H1 (cell line): ENCODE data around the gene BMP4. TPM values are rescaled to one million over a fixed set of nuclear protein-coding genes. Genes with fewer than 3 reads are reported as not detected.

Source experiments
- CTCF ChIA-PET: fragments of 300-600 bp; sonication (Branson Sonifier 250); formaldehyde crosslinking; loops from one replicate; lab custom pipeline; 2021; ENCODE audit not compliant: partially characterized antibody; lab: Charles Lee
- POLR2A ChIA-PET: fragments of 300-600 bp; sonication (Branson Sonifier 250); formaldehyde crosslinking; loops from one replicate; lab custom pipeline; 2021; ENCODE audit warnings: inconsistent platforms; ENCODE audit not compliant: partially characterized antibody; lab: Charles Lee
- DNase-seq, 2 experiments: peaks; one replicate each; pipeline versions ENCODE4 v3.0.0 to v3.0.0-alpha.2; 2010 to 2022; ENCODE audit warnings: low spot score in 2 of 2, low read depth in 1 of 2, mixed read lengths in 1 of 2
- FAIRE-seq: peaks from 2 replicates; lab custom pipeline; 2011; peaks lifted over from hg19 to GRCh38; lab: Jason Lieb, UNC
- H2AFZ ChIP-seq: 2 replicates; pipeline ENCODE4 v1.8.1; 2012; ENCODE audit warnings: low read length, inconsistent platforms
- H2AK5ac ChIP-seq: 2 replicates; pipeline ENCODE4 v1.6.1; 2013; ENCODE audit warnings: low read depth, low read length
- H2BK120ac ChIP-seq: replicated peaks from 2 replicates; pipeline ENCODE3; 2013; ENCODE audit warnings: low read depth, low read length, inconsistent platforms
- H2BK12ac ChIP-seq: 2 replicates; pipeline ENCODE4 v1.6.1; 2013; ENCODE audit warnings: low read depth, low read length
- H2BK15ac ChIP-seq: 2 replicates; pipeline ENCODE4 v1.6.1; 2013; ENCODE audit warnings: low read length
- H2BK20ac ChIP-seq: 2 replicates; pipeline ENCODE4 v1.6.1; 2013; ENCODE audit warnings: low read length
- H2BK5ac ChIP-seq: 2 replicates; pipeline ENCODE4 v1.6.1; 2013; ENCODE audit warnings: low read depth, low read length
- H3K14ac ChIP-seq: 2 replicates; pipeline ENCODE4 v1.6.1; 2013; ENCODE audit warnings: inconsistent platforms; ENCODE audit not compliant: insufficient read length
- H3K18ac ChIP-seq: 2 replicates; pipeline ENCODE4 v1.6.1; 2013; ENCODE audit warnings: low read length; ENCODE audit errors: extremely low read depth
- H3K23ac ChIP-seq: 2 replicates; pipeline ENCODE4 v1.6.1; 2013; ENCODE audit warnings: inconsistent platforms; ENCODE audit not compliant: insufficient read length
- H3K23me2 ChIP-seq: 2 replicates; pipeline ENCODE4 v1.6.1; 2013; ENCODE audit warnings: low read depth, low read length
- H3K27ac ChIP-seq: 2 replicates; pipeline ENCODE4 v1.6.1; 2011; ENCODE audit warnings: low read depth, low read length, inconsistent platforms
- H3K27me3 ChIP-seq, 4 experiments: replicated peaks in 1 of 4; 1 replicate in 1 of 4; 2 replicates in 3 of 4; pipeline versions ENCODE4 v1.6.1 to v1.8.1; 2011 to 2013; ENCODE audit warnings: low read length in 3 of 4, mild to moderate bottlenecking in 3 of 4, inconsistent platforms in 2 of 4, mixed read lengths in 2 of 4, moderate library complexity in 1 of 4; ENCODE audit not compliant: control insufficient read depth in 3 of 4, insufficient read depth in 3 of 4; ENCODE audit errors: extremely low read depth in 1 of 4
- H3K36me3 ChIP-seq, 4 experiments: 2 replicates each; pipeline versions ENCODE4 v1.6.1 to v1.8.1; 2011 to 2013; ENCODE audit warnings: mild to moderate bottlenecking in 4 of 4, low read length in 3 of 4, moderate library complexity in 2 of 4, control low read depth in 1 of 4, inconsistent platforms in 1 of 4; ENCODE audit not compliant: insufficient read depth in 4 of 4, control insufficient read depth in 2 of 4
- H3K4ac ChIP-seq: replicated peaks from 2 replicates; pipeline ENCODE3; 2013; ENCODE audit warnings: low read length, low read depth, mixed read lengths, inconsistent platforms; ENCODE audit not compliant: insufficient read length
- H3K4me1 ChIP-seq, 4 experiments: replicated peaks in 1 of 4; 1 replicate in 1 of 4; 2 replicates in 3 of 4; pipeline versions ENCODE4 v1.6.1 to v1.8.1; 2011 to 2013; ENCODE audit warnings: low read length in 3 of 4, inconsistent platforms in 2 of 4, mixed read lengths in 1 of 4; ENCODE audit not compliant: insufficient read depth in 4 of 4, control insufficient read depth in 3 of 4
- H3K4me2 ChIP-seq, 2 experiments: 2 replicates each; pipeline versions ENCODE4 v1.6.1 to v1.8.1; 2011 to 2013; ENCODE audit warnings: low read depth in 2 of 2, low read length in 2 of 2, control low read depth in 1 of 2, inconsistent platforms in 1 of 2, mild to moderate bottlenecking in 1 of 2; ENCODE audit not compliant: insufficient read depth in 1 of 2
- H3K4me3 ChIP-seq, 4 experiments: fragments of 200-600, 300-600 bp in 1 of 4; sonication (generic), shearing (Covaris generic), sonication (Bioruptor Twin) in 1 of 4; 2 replicates each; pipeline versions ENCODE4 v1.5.1 to v1.8.1; 2011 to 2016; ENCODE audit warnings: low read length in 4 of 4, low read depth in 3 of 4, control low read depth in 2 of 4, inconsistent platforms in 2 of 4, mild to moderate bottlenecking in 2 of 4, mixed read lengths in 1 of 4, moderate library complexity in 1 of 4; ENCODE audit not compliant: insufficient read depth in 2 of 4; ENCODE audit errors: extremely low read depth in 1 of 4
- H3K56ac ChIP-seq: replicated peaks from 2 replicates; pipeline ENCODE3; 2013; ENCODE audit warnings: low read depth, mild to moderate bottlenecking, mixed read lengths, low read length, inconsistent platforms; ENCODE audit not compliant: insufficient read length
- H3K79me1 ChIP-seq: 2 replicates; pipeline ENCODE4 v1.6.1; 2013; ENCODE audit warnings: low read depth, low read length, control low read depth
- H3K79me2 ChIP-seq, 2 experiments: 2 replicates each; pipeline versions ENCODE4 v1.6.1 to v1.8.1; 2012 to 2013; ENCODE audit warnings: low read length in 2 of 2, mild to moderate bottlenecking in 2 of 2, inconsistent platforms in 1 of 2; ENCODE audit not compliant: insufficient read depth in 2 of 2, control insufficient read depth in 1 of 2
- H3K9ac ChIP-seq, 4 experiments: replicated peaks in 1 of 4; 1 replicate in 1 of 4; 2 replicates in 3 of 4; pipeline versions ENCODE4 v1.6.1 to v1.8.1; 2011 to 2013; ENCODE audit warnings: low read depth in 3 of 4, low read length in 3 of 4, control low read depth in 2 of 4, mild to moderate bottlenecking in 2 of 4, moderate library complexity in 2 of 4, inconsistent platforms in 1 of 4; ENCODE audit errors: extremely low read depth in 1 of 4
- H3K9me3 ChIP-seq, 2 experiments: 2 replicates each; pipeline versions ENCODE4 v1.6.1 to v1.8.1; 2012 to 2013; ENCODE audit warnings: mild to moderate bottlenecking in 2 of 2, moderate library complexity in 2 of 2, control low read depth in 1 of 2, inconsistent platforms in 1 of 2, low read depth in 1 of 2, low read length in 1 of 2, mixed read lengths in 1 of 2; ENCODE audit not compliant: insufficient read depth in 2 of 2
- H4K20me1 ChIP-seq, 2 experiments: replicated peaks in 1 of 2; 2 replicates each; pipeline versions ENCODE3 to v1.8.1; 2011 to 2013; ENCODE audit warnings: inconsistent platforms in 2 of 2, low read length in 2 of 2, mild to moderate bottlenecking in 1 of 2; ENCODE audit not compliant: insufficient read depth in 2 of 2, control insufficient read depth in 1 of 2
- H4K5ac ChIP-seq: 2 replicates; pipeline ENCODE4 v1.6.1; 2013; ENCODE audit warnings: low read length, low read depth, mixed read lengths, inconsistent platforms; ENCODE audit not compliant: insufficient read length
- H4K8ac ChIP-seq: 2 replicates; pipeline ENCODE4 v1.8.0; 2013; ENCODE audit warnings: mild to moderate bottlenecking, moderate library complexity, low read length, inconsistent platforms; ENCODE audit not compliant: insufficient read depth; ENCODE audit errors: extremely low read depth
- H4K91ac ChIP-seq: replicated peaks from 2 replicates; pipeline ENCODE3; 2013; ENCODE audit warnings: low read length, mixed read lengths, inconsistent platforms; ENCODE audit not compliant: insufficient read length
- ASH2L ChIP-seq: fragments of 200-600, 300-600 bp; sonication (generic); IDR thresholded peaks from one replicate; pipeline ENCODE4 v1.7.1; 2017; ENCODE audit warnings: low read length
- CBX5 ChIP-seq: fragments of 300-800, 300-1000 bp; sonication (generic); IDR thresholded peaks from 2 replicates; pipeline ENCODE4 v1.7.1; 2016; ENCODE audit warnings: antibody characterized with exemption, low read length, low read depth
- HDAC6 ChIP-seq: IDR thresholded peaks from one replicate; pipeline ENCODE4 v1.7.1; 2012; ENCODE audit warnings: low read depth, mild to moderate bottlenecking, inconsistent platforms, low read length, moderate library complexity
- JUND ChIP-seq: IDR thresholded peaks from 2 replicates; pipeline ENCODE4 v1.6.1; 2011; ENCODE audit warnings: mild to moderate bottlenecking, improper control_type of control experiment, low read length
- MAX ChIP-seq: IDR thresholded peaks from 2 replicates; pipeline ENCODE4 v1.6.1; 2012; ENCODE audit warnings: inconsistent platforms
- ZNF274 ChIP-seq: IDR thresholded peaks from 2 replicates; pipeline ENCODE4 v1.7.0; 2012; ENCODE audit warnings: low read length, borderline replicate concordance; ENCODE audit errors: extremely low read depth
- WGBS, 2 experiments: shearing (Covaris generic) in 1 of 2; methylation state at CpG; one replicate each; pipeline versions ENCODE4 v1.1.6 to v1.1.7; 2013 to 2015; ENCODE audit warnings: low lambda C conversion rate in 2 of 2, mixed read lengths in 2 of 2, inconsistent platforms in 1 of 2, low coverage in 1 of 2, missing lambda C conversion rate in 1 of 2; ENCODE audit not compliant: insufficient replicate concordance in 2 of 2, insufficient coverage in 1 of 2, insufficient read length in 1 of 2; ENCODE audit errors: extremely low coverage in 1 of 2, missing lambda C conversion rate in 1 of 2; 5-methylcytosine and 5-hydroxymethylcytosine counted together
- polyA plus RNA-seq, 7 experiments: library from polyadenylated mRNA; depleted of rRNA in 3 of 7; stranded (reverse) in 5 of 7; unstranded in 2 of 7; fragments of >200 nt in 5 of 7; fragments of 200-250 nt in 2 of 7; gene quantifications; 1 replicate in 5 of 7; 2 replicates in 1 of 7; 4 replicates in 1 of 7; pipeline versions ENCODE4 v1.2.1 to v1.2.3, GENCODE V29; 2011 to 2013; ENCODE audit warnings: missing spikeins in 2 of 7, mixed read lengths in 2 of 7
- total RNA-seq: library from RNA; stranded (reverse); fragmentation: NEBNext Ultra II Directional; extraction: Animal tissue kit (Norgen Biotek cat#: 25700); gene quantifications from 2 replicates; pipeline ENCODE4 v1.2.1, GENCODE V29; 2021

The BMP4 gene
- total and polyA plus RNA-seq, 2 of the 8 experiments (the other 6 are each of a cell fraction or from before 2014, with no cell fraction given) = 2.3 to 5.4 TPM

GRCh38 chr14:53925201-53925766 is 31.3 kb downstream of the BMP4 start:
- Histone ChIP-seq H2BK20ac (no peak overlapping the region), H3K9ac (no peak overlapping the region), H3K79me1 (no peaks in the 10 kb centered on the region), H3K56ac (no peak overlapping the region), H3K23ac (no peak overlapping the region), H2BK12ac (0 out of 2 replicates have a peak overlapping the region, but pooled peaks have one; percentile 31), H3K4me3 (no peak overlapping the region), H2BK120ac (no peak overlapping the region), H3K9me3 (no peaks in the 10 kb centered on the region), H2BK15ac (no peak overlapping the region), H3K4me1 (peaks cover 0 to 9% (median 2%) of the 10 kb centered on the region in 4 experiments; a peak in 3 of 7 replicates), H3K4me2 (no peak overlapping the region), H3K18ac (no peak overlapping the region), H4K20me1 (no peaks in the 10 kb centered on the region), H3K14ac (no peak overlapping the region), H4K8ac (no peak overlapping the region), H3K79me2 (no peaks in the 10 kb centered on the region), H3K23me2 (no peaks in the 10 kb centered on the region), H2AFZ (no peak overlapping the region), H2AK5ac (no peak overlapping the region), H4K91ac (no peak overlapping the region), H4K5ac (no peak overlapping the region), H3K4ac (no peak overlapping the region), H2BK5ac (no peak overlapping the region), H3K27me3 (no peaks in the 10 kb centered on the region), H3K27ac (no peak overlapping the region), H3K36me3 (no peaks in the 10 kb centered on the region)
- DNase-seq (no peak), FAIRE-seq (no peak)
- WGBS, 2 experiments = 85% methylated on average over 6 of the region's 6 CpGs; no CpG with 5 or more reads in 1 of the 2 experiments
- POLR2A ChIA-PET = no interaction called here
- CTCF ChIA-PET = interaction anchor here (1.1 to 1.8 kb wide), 4 partner anchors 10 to 412 kb away, joined by 3 to 4 read pairs (median 4); no protein-coding TSS in a partner anchor
- TF ChIP-seq HDAC6 (no peak), JUND (no peak), MAX (no peak), ASH2L (no peak), ZNF274 (no peak), CBX5 (no peak)
